Natural killer cell (primary cell): ENCODE results near the gene WDR86. TPM values are rescaled to one million over a fixed set of nuclear protein-coding genes. Genes with fewer than 3 reads are reported as not detected.

Source experiments
- ATAC-seq, 3 donors: fragments of 150-1000 bp in 2 of 3; fragments of 200-7000 bp in 1 of 3; cut with Tn5 transposase; 1 replicate in 1 of 3; 2 replicates in 2 of 3; pipeline ENCODE4 v1.10.0; 2021; ENCODE audit warnings: mild to moderate bottlenecking in 2 of 3, moderate library complexity in 2 of 3
- DNase-seq, 2 donors: peaks; one replicate each; pipeline versions ENCODE4 v3.0.0 to v3.0.0-alpha.2; 2013 to 2021; ENCODE audit warnings: mixed read lengths in 1 of 2
- H3K27ac ChIP-seq: one replicate; pipeline ENCODE4 v1.5.1; 2013; ENCODE audit warnings: mild to moderate bottlenecking, low read length
- H3K27me3 ChIP-seq: one replicate; pipeline ENCODE4 v1.6.1; 2013; ENCODE audit warnings: low read length; ENCODE audit not compliant: control insufficient read depth, insufficient read depth
- H3K36me3 ChIP-seq: one replicate; pipeline ENCODE4 v1.6.1; 2013; ENCODE audit warnings: low read length; ENCODE audit not compliant: control insufficient read depth, insufficient read depth
- H3K4me1 ChIP-seq: one replicate; pipeline ENCODE4 v1.6.1; 2013; ENCODE audit warnings: low read length; ENCODE audit not compliant: control insufficient read depth, insufficient read depth
- H3K4me3 ChIP-seq: one replicate; pipeline ENCODE4 v1.5.1; 2013; ENCODE audit warnings: low read length
- H3K9me3 ChIP-seq: one replicate; pipeline ENCODE4 v1.6.1; 2013; ENCODE audit warnings: low read length; ENCODE audit not compliant: control insufficient read depth, insufficient read depth
- H3K27ac Mint-ChIP-seq, 2 donors: one replicate each; pipeline ENCODE4 v1.8.0; 2022; ENCODE audit warnings: mild to moderate bottlenecking in 2 of 2, mixed read lengths in 2 of 2, moderate library complexity in 1 of 2
- H3K27me3 Mint-ChIP-seq, 2 donors: one replicate each; pipeline ENCODE4 v1.8.0; 2022; ENCODE audit warnings: low read depth in 2 of 2, mixed read lengths in 2 of 2
- H3K36me3 Mint-ChIP-seq: one replicate; pipeline ENCODE4 v1.8.0; 2022; ENCODE audit warnings: mixed read lengths
- H3K4me1 Mint-ChIP-seq, 2 donors: one replicate each; pipeline ENCODE4 v1.8.0; 2022; ENCODE audit warnings: mixed read lengths in 2 of 2
- H3K4me3 Mint-ChIP-seq: one replicate; pipeline ENCODE4 v1.8.0; 2022; ENCODE audit warnings: mild to moderate bottlenecking, moderate library complexity, mixed read lengths
- H3K9me3 Mint-ChIP-seq, 2 donors: one replicate each; pipeline ENCODE4 v1.8.0; 2022; ENCODE audit warnings: mixed read lengths in 2 of 2
- CTCF ChIP-seq: fragments of 200-600 bp; IDR thresholded peaks from one replicate; pipeline ENCODE4 v1.8.0; 2022; ENCODE audit warnings: antibody characterized with exemption
- WGBS: methylation state at CpG from one replicate; pipeline ENCODE4 v1.1.7; 2013; ENCODE audit warnings: missing lambda C conversion rate; ENCODE audit not compliant: insufficient coverage; 5-methylcytosine and 5-hydroxymethylcytosine counted together
- intact Hi-C: fragments of 100-400 bp; cut with micrococcal nuclease; formaldehyde crosslinking; loops from one replicate; pipeline ENCODE4 v1.14.2; 2022
- total RNA-seq, 4 donors: library from RNA; stranded (reverse); fragments of 120-200 nt in 1 of 4; gene quantifications; one replicate each; pipeline versions ENCODE4 v1.2.3 to v1.2.4, GENCODE V29; 2013 to 2022

WDR86 gene
- total RNA-seq, 3 donors from 2014 or later (not counting 1 experiment from before 2014, with no cell fraction given), result 1.6 to 4.6 (median 2.1) TPM

- Histone ChIP-seq H3K27me3 (no peaks in the 10 kb centered on the region), H3K27ac (no peak overlapping the region), H3K36me3 (no peaks in the 10 kb centered on the region), H3K9me3 (no peaks in the 10 kb centered on the region), H3K4me1 (peaks cover 21% of the 10 kb centered on the region), H3K4me3 (no peak overlapping the region)
- DNase-seq (no peak), ATAC-seq (no peak)
- 77% methylated on average over 16 of the region's 18 CpGs for WGBS
- TF ChIP-seq CTCF, result no peak
- no peaks in the 10 kb centered on the region for H3K9me3 Mint-ChIP-seq
- intact Hi-C loops, result no loop called here
- H3K36me3 Mint-ChIP-seq, result no peaks in the 10 kb centered on the region
- no peak overlapping the region for H3K27ac Mint-ChIP-seq
- H3K27me3 Mint-ChIP-seq, result peaks cover 5 to 7% of the 10 kb centered on the region in 2 donors
- H3K4me1 Mint-ChIP-seq, result peaks cover 7 to 9% of the 10 kb centered on the region in 2 donors
- no peak overlapping the region for H3K4me3 Mint-ChIP-seq
These were observed 5.4 kb downstream of the WDR86 start for GRCh38 chr7:151404216-151405011.

GRCh38 chr7:151403764-151404163 is 6.1 kb downstream of the WDR86 start:
- no peak for TF ChIP-seq CTCF
- intact Hi-C loops, result no loop called here
- Mint-ChIP-seq H3K36me3 (no peaks in the 10 kb centered on the region), H3K9me3 (no peaks in the 10 kb centered on the region), H3K27me3 (peaks cover 3 to 4% of the 10 kb centered on the region in 2 donors), H3K4me3 (no peak overlapping the region), H3K4me1 (peaks cover 5% of the 10 kb centered on the region in 2 donors), H3K27ac (no peak overlapping the region)
- Histone ChIP-seq H3K27ac (no peak overlapping the region), H3K4me3 (no peak overlapping the region), H3K27me3 (no peaks in the 10 kb centered on the region), H3K9me3 (no peaks in the 10 kb centered on the region), H3K36me3 (no peaks in the 10 kb centered on the region), H3K4me1 (peaks cover 16% of the 10 kb centered on the region)
- DNase-seq (no peak), ATAC-seq (no peak)
- WGBS, result 93% methylated on average over 9 of the region's 9 CpGs

- Mint-ChIP-seq H3K27me3 (no peaks in the 10 kb centered on the region), H3K9me3 (no peaks in the 10 kb centered on the region), H3K4me3 (no peak overlapping the region), H3K36me3 (no peaks in the 10 kb centered on the region), H3K27ac (no peak overlapping the region), H3K4me1 (peaks cover 0 to 4% of the 10 kb centered on the region in 2 donors)
- Histone ChIP-seq H3K27ac (no peak overlapping the region), H3K9me3 (no peaks in the 10 kb centered on the region), H3K4me1 (peaks cover 10% of the 10 kb centered on the region), H3K36me3 (no peaks in the 10 kb centered on the region), H3K27me3 (no peaks in the 10 kb centered on the region), H3K4me3 (no peak overlapping the region)
- DNase-seq, result no peak
- intact Hi-C loops, result no loop called here
- no peak for ATAC-seq
- WGBS, result 95% methylated on average over 16 of the region's 16 CpGs
- no peak for TF ChIP-seq CTCF
These were observed 7.6 kb downstream of the WDR86 start for GRCh38 chr7:151402029-151402835.
